Forelimb muscle (tissue), 1 donor: ENCODE results near the gene FAM162A. TPM values are rescaled to one million over a fixed set of nuclear protein-coding genes. Genes with fewer than 3 reads are reported as not detected.
"Not testable (repeated sequence)": the region's sequence is repeated elsewhere in the genome, so short reads cannot be mapped to it uniquely, and the experiment has no call there.

ENCODE experiments used
- DNase-seq: peaks from one replicate; pipeline ENCODE4 v3.0.0-alpha.2; 2013; ENCODE audit warnings: low read depth
- polyA plus RNA-seq: library from polyadenylated mRNA; unstranded; fragments of 120-200 nt; gene quantifications from one replicate; pipeline ENCODE4 v1.2.1, GENCODE V29; 2013; ENCODE audit not compliant: insufficient read length

The FAM162A gene
- polyA plus RNA-seq, 1 donor = 35.6 TPM

DNA sequence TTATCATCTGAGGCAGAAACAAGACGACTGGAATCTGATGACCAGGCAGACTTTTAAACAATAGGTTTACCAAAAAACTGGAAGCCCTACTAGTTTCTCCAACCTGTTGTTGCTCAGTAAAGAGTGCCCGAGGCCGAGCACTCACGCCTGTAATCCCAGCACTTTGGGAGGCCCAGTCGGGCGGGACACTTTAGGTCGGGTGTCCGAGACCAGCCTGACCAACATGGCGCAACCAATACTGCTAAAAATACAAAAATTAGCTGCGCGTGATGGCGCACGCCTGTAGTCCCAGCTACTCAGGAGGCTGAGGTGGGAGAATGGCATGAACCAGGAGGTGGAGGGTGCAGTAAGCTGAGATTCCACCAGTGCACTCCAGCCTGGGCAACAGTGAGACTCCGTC, 33.0 kb downstream of the FAM162A start:
- no peak for DNase-seq

DNA sequence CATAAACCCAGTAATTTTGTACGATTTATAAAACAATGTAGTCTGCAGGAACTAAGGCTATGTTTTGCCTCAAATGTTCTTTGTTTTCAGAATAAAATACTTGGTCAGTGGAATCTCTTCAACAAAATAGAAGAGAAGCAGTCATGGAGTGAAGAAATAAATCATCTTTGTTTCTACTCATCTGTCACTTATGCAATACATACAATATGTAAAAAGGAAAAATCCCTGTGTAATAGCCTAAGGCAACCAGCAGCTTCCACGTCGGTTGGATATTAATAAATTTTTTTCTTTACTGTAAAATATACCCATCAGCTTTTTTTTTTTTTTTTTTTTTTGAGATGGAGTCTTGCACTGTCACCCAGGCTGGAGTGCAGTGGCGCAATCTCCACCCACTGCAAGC, 37.1 kb downstream of the FAM162A start:
- DNase-seq = no peak

DNA sequence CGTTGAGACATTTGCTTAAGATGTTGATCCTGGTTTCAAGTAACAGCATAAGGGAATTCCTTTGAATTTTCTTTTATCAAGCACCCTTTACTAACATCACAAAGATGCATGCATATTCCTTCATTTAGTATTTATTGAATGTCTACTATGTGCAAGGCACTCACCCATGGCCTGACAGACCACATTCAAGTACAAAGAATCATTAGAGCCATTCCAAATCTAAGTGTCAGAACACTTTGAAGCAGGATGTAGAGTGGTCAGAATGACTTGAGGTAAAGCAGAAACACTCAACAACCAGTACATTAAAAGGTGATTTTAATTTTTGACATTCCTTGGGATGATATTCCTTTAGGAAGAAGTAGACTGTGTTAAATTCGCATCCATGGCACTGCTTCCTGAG, 37.9 kb downstream of the FAM162A start:
- DNase-seq = no peak

DNA sequence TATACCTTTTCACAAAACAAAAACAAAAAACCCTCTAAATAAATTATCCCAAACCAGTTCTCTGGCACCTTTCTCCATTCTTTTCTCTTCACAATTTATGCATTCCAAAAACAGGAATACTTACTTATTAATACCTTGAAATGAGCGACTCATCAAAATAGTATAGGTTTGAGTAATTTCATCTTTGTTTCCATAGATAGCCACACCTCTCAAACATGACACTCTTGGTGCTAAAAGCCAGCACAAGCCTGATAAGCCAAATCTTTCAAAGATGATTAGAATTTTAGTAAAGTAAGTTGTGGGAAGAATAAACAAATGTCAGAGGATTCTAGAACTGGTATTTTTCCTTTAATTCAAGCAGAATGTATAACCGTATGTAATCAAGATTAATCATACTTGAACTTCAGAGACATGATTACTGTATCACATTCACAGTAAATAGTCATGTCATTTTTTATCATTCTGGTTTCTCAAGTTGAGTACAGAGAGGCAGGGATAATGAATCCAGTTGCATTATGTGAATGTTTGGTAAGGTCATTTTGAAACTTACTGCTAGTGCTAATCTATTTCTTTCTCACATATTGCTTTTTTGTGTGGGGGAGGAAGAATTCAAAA, 44.0 kb downstream of the FAM162A start:
- no peak for DNase-seq

DNA sequence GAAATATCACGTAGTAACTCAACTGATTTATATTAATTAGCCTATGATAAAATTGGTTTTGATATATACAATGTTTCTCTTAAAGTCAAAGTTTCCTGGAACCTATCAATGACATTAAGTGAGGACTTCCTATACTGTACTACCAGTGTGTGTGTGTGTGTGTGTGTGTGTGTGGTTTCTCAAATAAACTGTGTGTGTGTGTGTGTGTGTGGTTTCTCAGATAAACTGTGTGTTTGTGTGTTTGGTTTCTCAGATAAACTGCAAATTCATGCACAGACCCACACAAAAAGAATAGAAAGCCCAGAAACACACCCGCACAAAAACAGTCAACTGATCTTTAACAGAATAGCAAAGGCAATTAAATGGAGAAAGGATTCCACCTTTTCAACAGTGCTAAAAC, 46.4 kb downstream of the FAM162A start:
- DNase-seq = no peak

DNA sequence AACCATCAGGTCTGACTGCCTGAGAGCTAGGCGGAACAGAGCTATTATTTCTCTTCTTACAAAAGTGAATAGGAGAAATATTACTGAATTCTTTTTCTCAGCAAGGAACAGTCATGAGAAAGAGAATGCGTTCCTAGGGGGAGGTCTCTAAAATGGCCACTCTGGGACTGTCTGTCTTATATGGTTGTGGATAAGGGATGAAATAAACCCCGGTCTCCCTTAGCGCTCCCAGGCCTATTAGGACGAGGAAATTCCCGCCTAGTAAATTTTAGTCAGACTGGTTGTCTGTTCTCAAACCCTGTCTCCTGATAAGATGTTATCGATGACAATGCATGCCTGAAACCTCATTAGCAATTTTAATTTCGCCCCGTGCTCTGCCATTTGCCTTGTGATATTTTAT, 52.0 kb downstream of the FAM162A start:
- DNase-seq = no peak

DNA sequence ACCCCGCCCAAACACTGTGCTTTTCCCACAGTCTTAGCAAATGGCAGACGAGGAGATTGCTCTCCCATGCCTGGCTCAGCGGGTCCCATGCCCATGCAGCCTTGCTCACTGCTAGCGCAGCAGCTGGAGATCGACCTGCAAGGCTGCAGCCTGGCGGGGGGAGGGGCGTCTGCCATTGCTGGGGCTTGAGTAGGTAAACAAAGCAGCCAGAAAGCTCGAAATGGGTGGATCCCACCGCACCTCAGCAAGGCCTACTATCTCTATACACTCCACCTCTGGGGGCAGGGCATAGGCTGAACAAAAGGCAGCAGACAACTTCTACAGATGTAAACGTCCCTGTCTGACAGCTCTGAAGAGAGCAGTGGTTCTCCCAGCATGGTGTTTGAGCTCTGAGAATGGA, 59.1 kb downstream of the FAM162A start:
- DNase-seq = no peak

DNA sequence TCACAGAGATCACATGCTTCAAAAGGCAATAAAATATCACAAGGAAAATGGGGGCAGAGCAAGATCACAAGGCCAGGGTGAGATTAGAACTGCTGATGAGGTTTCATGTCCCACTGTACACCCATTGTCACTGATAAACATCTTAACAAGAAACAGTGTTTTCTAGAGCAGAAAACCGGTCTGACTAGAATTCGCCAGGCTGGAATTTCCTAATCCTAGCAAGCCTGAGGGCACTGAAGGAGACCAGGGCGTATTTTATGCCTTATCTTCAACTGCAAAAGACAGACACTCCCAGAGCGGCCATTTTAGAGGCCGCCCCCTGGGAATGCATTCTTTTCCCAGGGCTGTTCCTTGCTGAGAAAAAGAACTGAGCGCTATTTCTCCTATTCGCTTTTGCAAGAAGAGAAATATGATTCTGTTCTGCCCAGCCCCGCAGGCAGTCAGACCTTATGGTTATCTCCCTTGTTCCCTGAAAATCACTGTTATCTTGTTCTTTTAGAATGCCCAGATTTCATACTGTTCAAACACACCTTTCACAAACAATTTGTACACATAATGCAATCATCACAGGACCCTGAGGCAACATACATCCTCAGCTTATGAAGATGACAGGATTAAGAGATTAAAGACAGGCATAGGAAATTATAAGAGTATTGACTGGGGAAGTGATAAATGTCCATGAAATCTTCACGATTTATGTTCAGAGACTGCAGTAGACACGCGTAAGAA, 59.9 kb downstream of the FAM162A start:
- not testable (repeated sequence) for DNase-seq

DNA sequence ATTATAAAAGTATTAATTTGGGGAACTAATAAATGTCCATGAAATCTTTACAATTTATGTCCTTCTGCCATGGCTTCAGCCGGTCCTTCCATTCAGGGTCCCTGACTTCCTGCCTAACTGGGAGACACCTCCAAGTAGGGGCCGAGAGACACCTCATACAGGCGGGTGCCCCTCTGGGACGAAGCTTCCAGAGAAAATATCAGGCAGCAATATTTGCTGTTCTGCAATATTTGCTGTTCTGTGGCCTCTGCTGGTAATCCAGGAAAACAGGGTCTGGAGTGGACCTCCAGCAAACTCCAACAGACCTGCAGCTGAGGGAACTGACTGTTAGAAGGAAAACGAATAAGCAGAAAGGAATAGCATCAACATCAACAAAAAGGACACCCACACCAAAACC, 60.5 kb downstream of the FAM162A start:
- DNase-seq = not testable (repeated sequence)

DNA sequence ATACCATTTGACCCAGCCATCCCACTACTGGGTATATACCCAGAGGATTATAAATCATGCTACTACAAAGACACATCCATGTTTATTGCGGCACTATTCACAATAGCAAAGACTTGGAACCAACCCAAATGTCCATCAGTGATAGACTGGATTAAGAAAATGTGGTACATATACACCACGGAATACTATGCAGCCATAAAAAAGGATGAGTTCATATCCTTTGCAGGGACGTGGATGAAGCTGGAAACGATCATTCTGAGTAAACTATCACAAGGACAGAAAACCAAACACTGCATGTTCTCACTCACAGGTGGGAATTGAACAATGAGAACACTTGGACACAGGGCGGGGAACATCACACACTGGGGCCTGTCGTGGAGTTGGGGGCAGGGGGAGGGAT, 64.2 kb downstream of the FAM162A start:
- DNase-seq = not testable (repeated sequence)

DNA sequence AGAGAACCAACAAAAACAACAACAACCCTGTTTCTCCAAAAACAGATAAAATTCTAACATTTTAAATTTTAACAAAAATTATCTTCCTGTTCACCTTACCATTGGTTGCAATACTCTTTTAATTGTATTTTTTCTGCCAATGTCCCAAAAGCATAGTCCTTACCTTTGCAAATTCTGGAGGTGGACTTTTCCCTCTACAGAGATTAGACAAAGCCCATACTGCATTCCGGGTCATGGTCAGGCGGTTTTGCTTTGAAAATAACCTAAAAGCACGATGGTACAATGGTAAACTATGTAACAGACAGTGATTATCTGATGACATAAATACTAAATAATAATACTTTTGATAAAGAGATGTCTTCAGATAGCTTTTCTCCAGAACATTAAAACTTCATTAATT, 67.4 kb downstream of the FAM162A start:
- DNase-seq = no peak

DNA sequence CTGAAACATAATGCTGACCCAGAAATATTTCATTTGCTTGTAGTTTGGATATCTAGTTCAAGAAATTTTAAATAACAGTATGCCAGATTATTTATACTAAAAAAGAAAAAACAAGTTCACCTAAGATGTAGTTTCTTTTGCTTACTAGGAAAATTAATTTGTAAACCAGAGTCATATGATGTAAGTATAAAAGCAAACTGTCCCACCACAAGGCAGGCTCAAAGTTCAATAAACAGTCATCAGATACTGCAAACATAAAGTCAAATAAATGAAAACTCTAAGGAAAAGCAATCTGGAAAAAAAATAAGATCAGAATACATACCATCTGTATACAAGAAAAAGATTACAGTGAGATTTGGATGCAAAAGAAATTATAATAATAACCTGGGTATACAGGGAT, 72.1 kb downstream of the FAM162A start:
- no peak for DNase-seq

DNA sequence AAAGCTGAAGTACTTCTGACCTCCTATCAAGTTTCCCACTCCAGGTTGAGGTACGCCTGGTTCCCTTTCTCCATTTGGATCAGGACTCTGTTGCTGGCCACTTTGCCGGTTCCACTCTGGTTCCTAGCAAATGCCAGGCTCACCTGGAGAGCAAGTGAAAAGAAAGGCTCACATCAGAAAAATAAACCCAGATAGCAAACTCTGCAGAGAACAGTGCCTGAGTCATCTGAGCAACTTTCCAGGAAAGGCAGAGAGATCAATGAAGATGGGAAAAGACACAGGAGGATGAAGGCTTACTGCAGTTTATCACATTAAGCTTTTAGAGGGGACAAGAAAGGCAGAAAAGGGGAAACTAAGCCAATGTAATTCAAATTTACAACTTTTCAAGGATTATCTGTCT, 73.7 kb downstream of the FAM162A start:
- no peak for DNase-seq

DNA sequence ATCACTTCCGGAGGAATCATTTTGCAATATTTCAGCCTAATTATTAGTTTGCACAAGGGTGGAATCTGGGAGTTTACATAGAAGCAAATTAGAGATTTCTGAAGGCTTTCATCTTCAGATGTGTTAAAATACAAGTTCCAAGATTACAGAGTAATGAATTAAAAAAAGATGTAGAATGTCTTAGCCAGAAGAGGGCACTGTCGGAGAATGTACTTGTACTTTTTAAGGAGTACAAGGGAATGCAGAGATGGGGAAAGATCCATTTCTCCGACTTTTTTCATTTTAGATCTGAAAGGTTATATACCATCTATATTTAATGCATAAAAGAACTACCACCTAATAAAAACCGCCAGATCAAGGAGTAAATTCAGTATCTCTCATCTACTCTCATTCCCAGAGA, 75.0 kb downstream of the FAM162A start:
- peak; percentile 29 for DNase-seq

DNA sequence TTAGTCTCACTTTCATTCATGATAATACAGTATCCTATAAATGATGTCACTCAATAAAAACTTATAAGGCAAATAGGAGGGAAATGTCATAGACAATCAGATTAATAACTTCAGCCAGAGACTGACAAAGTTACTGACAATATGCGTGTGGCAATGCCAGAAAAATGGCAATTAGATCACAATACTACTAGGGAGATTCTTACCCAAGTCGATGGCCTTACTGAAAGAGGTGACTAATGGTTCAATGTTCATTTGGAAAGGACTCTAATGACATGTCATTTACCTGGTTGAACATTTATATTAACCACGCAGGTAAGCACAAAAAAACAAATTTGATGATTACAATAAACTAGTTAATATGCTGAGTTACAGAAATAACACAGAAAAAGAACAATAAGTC, 77.8 kb downstream of the FAM162A start:
- no peak for DNase-seq

Other genes starting within 250 kb of the FAM162A start
- not detected for gene CASR, start 200.5 kb upstream of the FAM162A start, polyA plus RNA-seq
- gene CSTA, start 58.9 kb upstream of the FAM162A start, polyA plus RNA-seq = 0.25 TPM
- gene MIX23, start 951 bp upstream of the FAM162A start, polyA plus RNA-seq = 28.7 TPM
- gene WDR5B, start 31.9 kb downstream of the FAM162A start, polyA plus RNA-seq = 3.9 TPM
- gene KPNA1, start 130.8 kb downstream of the FAM162A start, polyA plus RNA-seq = 49.2 TPM
- 18.4 TPM for gene PARP9, start 180.1 kb downstream of the FAM162A start, polyA plus RNA-seq
- 7.1 TPM for gene DTX3L, start 180.2 kb downstream of the FAM162A start, polyA plus RNA-seq
- 5.9 TPM for gene PARP15, start 193.5 kb downstream of the FAM162A start, polyA plus RNA-seq